ENCODE results near the gene DNAL1. TPM values are rescaled to one million over a fixed set of nuclear protein-coding genes. Genes with fewer than 3 reads are reported as not detected.
"Not testable (repeated sequence)": the region's sequence is repeated elsewhere in the genome, so short reads cannot be mapped to it uniquely, and the experiment has no call there.

DNAL1 gene
- total RNA-seq, 1 donor from 2014 or later: 7.7 TPM

GRCh38 chr14:73630009-73630780 is 14.6 kb upstream of the DNAL1 start:
- POLR2A ChIA-PET: no interaction called here
- H3K4me3 Mint-ChIP-seq: no peak overlapping the region
- ATAC-seq (ENCODE audit: low read depth): no peak
- no peak for TF ChIP-seq CTCF (IDR thresholded peaks at IDR 0.05)
- DNase-seq: no peak
- no peaks in the 10 kb centered on the region for H3K9me3 Mint-ChIP-seq
- peaks cover 11% of the 10 kb centered on the region for H3K27me3 Mint-ChIP-seq
- no peak overlapping the region for H3K27ac Mint-ChIP-seq
- intact Hi-C loops (cut with micrococcal nuclease): no loop called here
- H3K4me1 Mint-ChIP-seq: peaks cover 4% of the 10 kb centered on the region
- CTCF ChIA-PET: interaction anchor here (1.9 kb wide), 1 partner anchor 121 kb away, joined by 9 read pairs; no protein-coding TSS in a partner anchor
- no peaks in the 10 kb centered on the region for H3K36me3 Mint-ChIP-seq (ENCODE audit: low read depth)

GRCh38 chr14:73633116-73634010 is 11.4 kb upstream of the DNAL1 start:
- no peak for TF ChIP-seq CTCF (IDR thresholded peaks at IDR 0.05)
- H3K27me3 Mint-ChIP-seq: peaks cover 11% of the 10 kb centered on the region
- peak; percentile 52 for DNase-seq
- intact Hi-C loops (cut with micrococcal nuclease): loop anchor here (1.0 to 2.0 kb wide), 8 partner anchors 11 to 460 kb away; partner anchors contain the start of gene DNAL1
- no peaks in the 10 kb centered on the region for H3K9me3 Mint-ChIP-seq
- peak; percentile 83 for ATAC-seq (ENCODE audit: low read depth)
- CTCF ChIA-PET: interaction anchor here (0.7 to 3.4 kb wide), 7 partner anchors 13 to 338 kb away, joined by 3 to 62 read pairs (median 8); partner anchors contain the start of genes ACOT2 and DNAL1
- H3K27ac Mint-ChIP-seq: peak overlapping the region; percentile 12
- peaks cover 4% of the 10 kb centered on the region for H3K4me1 Mint-ChIP-seq
- no peaks in the 10 kb centered on the region for H3K36me3 Mint-ChIP-seq (ENCODE audit: low read depth)
- POLR2A ChIA-PET: interaction anchor here (0.6 to 2.6 kb wide), 2 partner anchors 64 to 578 kb away, joined by 4 to 20 read pairs; partner anchors contain the start of gene ACOT2
- peak overlapping the region; percentile 83 for H3K4me3 Mint-ChIP-seq

GRCh38 chr14:73634011-73634833 is 10.6 kb upstream of the DNAL1 start:
- intact Hi-C loops (cut with micrococcal nuclease): loop anchor here (2.0 kb wide), 1 partner anchor 191 kb away; no protein-coding TSS in a partner anchor
- no peaks in the 10 kb centered on the region for H3K36me3 Mint-ChIP-seq (ENCODE audit: low read depth)
- peak; percentile 21 for ATAC-seq (ENCODE audit: low read depth)
- TF ChIP-seq CTCF (IDR thresholded peaks at IDR 0.05): no peak
- POLR2A ChIA-PET: interaction anchor here (0.7 to 2.6 kb wide), 2 partner anchors 11 to 65 kb away, joined by 3 to 20 read pairs; partner anchors contain the start of genes ACOT2 and DNAL1
- H3K4me1 Mint-ChIP-seq: peaks cover 4% of the 10 kb centered on the region
- H3K27me3 Mint-ChIP-seq: peaks cover 10% of the 10 kb centered on the region
- H3K4me3 Mint-ChIP-seq: peak overlapping the region; percentile 83
- CTCF ChIA-PET: interaction anchor here (0.6 to 3.4 kb wide), 7 partner anchors 12 to 339 kb away, joined by 3 to 62 read pairs (median 8); partner anchors contain the start of genes ACOT2, ACOT6 and DNAL1
- H3K27ac Mint-ChIP-seq: no peak overlapping the region
- DNase-seq: peak; percentile 27
- no peaks in the 10 kb centered on the region for H3K9me3 Mint-ChIP-seq

GRCh38 chr14:73636355-73636754 is 8.4 kb upstream of the DNAL1 start:
- intact Hi-C loops (cut with micrococcal nuclease); POLR2A ChIA-PET; H3K36me3 Mint-ChIP-seq (ENCODE audit: low read depth); H3K4me1 Mint-ChIP-seq; H3K9me3 Mint-ChIP-seq; H3K27ac Mint-ChIP-seq; DNase-seq; ATAC-seq (ENCODE audit: low read depth); H3K27me3 Mint-ChIP-seq; H3K4me3 Mint-ChIP-seq; CTCF ChIA-PET: not testable (repeated sequence)

- Mint-ChIP-seq H3K4me1 (peaks cover 4% of the 10 kb centered on the region), H3K27me3 (peaks cover 5% of the 10 kb centered on the region), H3K36me3 (ENCODE audit: low read depth) (no peaks in the 10 kb centered on the region), H3K4me3 (no peak overlapping the region), H3K9me3 (no peaks in the 10 kb centered on the region), H3K27ac (no peak overlapping the region)
- TF ChIP-seq CTCF (IDR thresholded peaks at IDR 0.05): no peak
- CTCF ChIA-PET: no interaction called here
- intact Hi-C loops (cut with micrococcal nuclease): no loop called here
- POLR2A ChIA-PET: no interaction called here
- no peak for ATAC-seq (ENCODE audit: low read depth)
- no peak for DNase-seq
These were observed 7.0 kb upstream of the DNAL1 start for GRCh38 chr14:73637830-73638229.

Measured in activated B cell treated with CpG ODN at 0.5 μM for 24 hours (primary cell).